HCT116 (cell line): ENCODE measurements around the gene HLA-E. TPM values are rescaled to one million over a fixed set of nuclear protein-coding genes. Genes with fewer than 3 reads are reported as not detected.

ENCODE experiments used
- ATAC-seq: fragments of 200-7000 bp; cut with Tn5 transposase; 2 replicates; pipeline ENCODE4 v1.9.1; 2020; ENCODE audit warnings: mild to moderate bottlenecking, moderate library complexity
- BruUV-seq: library from RNA; stranded (reverse); fragments of 400-500 nt; replicated peaks from 2 replicates; lab custom pipeline; 2021; lab: Mats Ljungman, UMichigan
- CTCF ChIA-PET: fragments of 300-600 bp; sonication (Branson Sonifier 250); formaldehyde crosslinking; loops from one replicate; lab custom pipeline; 2021; ENCODE audit warnings: antibody characterized with exemption; lab: Charles Lee
- POLR2A ChIA-PET: fragments of 300-600, 350-600 bp; sonication (Branson Sonifier 250); formaldehyde crosslinking; loops from one replicate; lab custom pipeline; 2021; ENCODE audit warnings: antibody characterized with exemption; lab: Charles Lee
- RAD21 ChIA-PET, 2 experiments: fragments of 300-600 bp; sonication (Branson Sonifier 250); formaldehyde crosslinking; loops; one replicate each; lab custom pipeline; 2023; ENCODE audit warnings: low total read pairs in 2 of 2; ENCODE audit not compliant: uncharacterized antibody in 2 of 2, unreplicated experiment in 2 of 2, low non-redundant PET in 1 of 2; lab: Charles Lee
- DNase-seq: peaks from one replicate; pipeline ENCODE4 v3.0.0-alpha.2; 2010; ENCODE audit warnings: low read depth, low spot score
- H2AFZ ChIP-seq: fragments of 200-600 bp; shearing (Covaris generic), sonication (generic); 2 replicates; pipeline ENCODE4 v1.6.1; 2017; ENCODE audit warnings: low read depth, mixed run types, mixed read lengths, antibody characterized with exemption, low read length; ENCODE audit not compliant: poor library complexity, severe bottlenecking
- H3K27ac ChIP-seq: 2 replicates; pipeline ENCODE4 v1.5.1; 2012; ENCODE audit warnings: low read depth, low read length
- H3K27me3 ChIP-seq: fragments of 200-600 bp; sonication (generic); 2 replicates; pipeline ENCODE4 v1.6.1; 2016; ENCODE audit warnings: mixed run types, low read length, mixed read lengths; ENCODE audit not compliant: insufficient read depth
- H3K36me3 ChIP-seq, 2 experiments: fragments of 200-500 bp in 1 of 2; fragments of 200-600 bp in 1 of 2; sonication (Bioruptor generic) in 1 of 2; sonication (generic) in 1 of 2; 2 replicates each; pipeline versions ENCODE4 v1.5.1 to v1.6.1; 2014 to 2016; ENCODE audit warnings: low read length in 2 of 2, inconsistent platforms in 1 of 2, mixed read lengths in 1 of 2, mixed run types in 1 of 2; ENCODE audit not compliant: insufficient read depth in 2 of 2, control insufficient read depth in 1 of 2
- H3K4me1 ChIP-seq, 2 experiments: fragments of 200-600 bp in 1 of 2; sonication (generic) in 1 of 2; 2 replicates each; pipeline versions ENCODE4 v1.5.1 to v1.6.1; 2012 to 2017; ENCODE audit warnings: low read length in 2 of 2, inconsistent platforms in 1 of 2, mild to moderate bottlenecking in 1 of 2, mixed read lengths in 1 of 2, mixed run types in 1 of 2, moderate library complexity in 1 of 2; ENCODE audit not compliant: insufficient read depth in 2 of 2, control insufficient read depth in 1 of 2
- H3K4me2 ChIP-seq: fragments of 200-600 bp; sonication (generic); 2 replicates; pipeline ENCODE4 v1.6.1; 2017; ENCODE audit warnings: mixed run types, low read length, mixed read lengths
- H3K4me3 ChIP-seq, 2 experiments: fragments of 200-600 bp in 1 of 2; sonication (generic) in 1 of 2; replicated peaks in 1 of 2; 2 replicates each; pipeline ENCODE4 v1.5.1; 2011 to 2016; ENCODE audit warnings: low read length in 2 of 2, control low read depth in 1 of 2, low read depth in 1 of 2, mild to moderate bottlenecking in 1 of 2, mixed read lengths in 1 of 2, mixed run types in 1 of 2
- H3K79me2 ChIP-seq: fragments of 200-600 bp; sonication (generic); 2 replicates; pipeline ENCODE4 v1.6.1; 2017; ENCODE audit warnings: mild to moderate bottlenecking, mixed run types, low read length, moderate library complexity, mixed read lengths; ENCODE audit not compliant: insufficient read depth
- H3K9ac ChIP-seq: fragments of 200-600 bp; sonication (generic); 2 replicates; pipeline ENCODE4 v1.6.1; 2016; ENCODE audit warnings: low read length, mixed read lengths
- H3K9me2 ChIP-seq: fragments of 200-600 bp; sonication (generic), shearing (Covaris generic); 2 replicates; pipeline ENCODE4 v1.6.1; 2017; ENCODE audit warnings: mixed run types, mild to moderate bottlenecking, moderate library complexity; ENCODE audit not compliant: insufficient read depth
- H3K9me3 ChIP-seq, 2 experiments: fragments of 200-500 bp in 1 of 2; fragments of 200-600 bp in 1 of 2; sonication (Bioruptor generic) in 1 of 2; sonication (generic) in 1 of 2; 2 replicates each; pipeline ENCODE4 v1.6.1; 2014 to 2017; ENCODE audit warnings: low read length in 2 of 2, mixed read lengths in 2 of 2, inconsistent platforms in 1 of 2, low read depth in 1 of 2, mild to moderate bottlenecking in 1 of 2, mixed run types in 1 of 2, moderate library complexity in 1 of 2; ENCODE audit not compliant: control insufficient read depth in 1 of 2, insufficient read depth in 1 of 2
- H4K20me1 ChIP-seq: fragments of 200-600 bp; sonication (generic), shearing (Covaris generic); 2 replicates; pipeline ENCODE4 v1.6.1; 2017; ENCODE audit warnings: mixed run types, mild to moderate bottlenecking, moderate library complexity; ENCODE audit not compliant: insufficient read depth
- CTCF ChIP-seq, 3 experiments: fragments of 200-600 bp in 1 of 3; sonication (generic) in 1 of 3; IDR thresholded peaks in 2 of 3; conservative IDR thresholded peaks in 1 of 3; 2 replicates each; pipeline ENCODE4 v1.5.1; 2012 to 2017; ENCODE audit warnings: low read depth in 2 of 3, low read length in 2 of 3, antibody characterized with exemption in 1 of 3, borderline replicate concordance in 1 of 3, control low read depth in 1 of 3, mild to moderate bottlenecking in 1 of 3, mixed read lengths in 1 of 3, mixed run types in 1 of 3, moderate library complexity in 1 of 3; ENCODE audit not compliant: insufficient read depth in 1 of 3
- EZH2phosphoT487 ChIP-seq: fragments of 200-600 bp; IDR thresholded peaks from 2 replicates; pipeline ENCODE4 v1.6.1; 2018; ENCODE audit warnings: antibody characterized with exemption, borderline replicate concordance
- FOSL1 ChIP-seq: IDR thresholded peaks from 2 replicates; pipeline ENCODE4 v1.6.1; 2012; ENCODE audit warnings: low read depth
- MAX ChIP-seq: IDR thresholded peaks from 2 replicates; pipeline ENCODE4 v1.6.1; 2012
- REST ChIP-seq: IDR thresholded peaks from 2 replicates; pipeline ENCODE4 v1.6.1; 2012; ENCODE audit warnings: low read depth
- SRF ChIP-seq: IDR thresholded peaks from 2 replicates; pipeline ENCODE4 v1.6.1; 2012; ENCODE audit warnings: low read depth
- TCF7L2 ChIP-seq: IDR thresholded peaks from 2 replicates; pipeline ENCODE4 v1.7.0; 2011; ENCODE audit warnings: borderline replicate concordance, inconsistent platforms; ENCODE audit not compliant: insufficient read depth, insufficient read length; ENCODE audit errors: extremely low read depth
- YY1 ChIP-seq: IDR thresholded peaks from 2 replicates; pipeline ENCODE4 v1.6.1; 2011; ENCODE audit warnings: low read length, low read depth, moderate library complexity, mild to moderate bottlenecking; ENCODE audit not compliant: insufficient replicate concordance; ENCODE audit errors: extremely low read depth
- ZFX ChIP-seq: fragments of 450-650 bp; IDR thresholded peaks from 2 replicates; pipeline ENCODE4 v1.6.1; 2017
- ZNF274 ChIP-seq: fragments of 200-500 bp; sonication (Bioruptor generic); IDR thresholded peaks from 2 replicates; pipeline ENCODE4 v1.6.1; 2014; ENCODE audit warnings: mild to moderate bottlenecking, low read depth, low read length, inconsistent platforms
- intact Hi-C: fragments of 100-400 bp; cut with micrococcal nuclease; formaldehyde crosslinking; loops from 2 replicates; pipeline ENCODE4 v1.10.0; 2022
- total RNA-seq: library from RNA; stranded (reverse); gene quantifications from one replicate; pipeline ENCODE4 v1.2.1, GENCODE V29; 2021; ENCODE audit not compliant: unreplicated experiment

Gene HLA-E
- total RNA-seq, 1 experiment from 2014 or later = 108 TPM

- TF ChIP-seq CTCF (IDR thresholded peaks at IDR 0.05 in 2 of 3, conservative IDR thresholded peaks at IDR 0.05 in 1 of 3; ENCODE audit: borderline replicate concordance in 1 of 3, insufficient read depth in 1 of 3, low read depth in 2 of 3, low read length in 2 of 3) (no peak), SRF (no peak), EZH2phosphoT487 (no peak)
Measured at GRCh38 chr6:30444451-30444742, 44.9 kb upstream of the HLA-E start (continued).

GRCh38 chr6:30446259-30446658, 43.0 kb upstream of the HLA-E start:
- H2AFZ ChIP-seq = no peak overlapping the region
- no peak for TF ChIP-seq ZFX
- TF ChIP-seq ZNF274 = no peak
- no peak for TF ChIP-seq MAX
- no peak for TF ChIP-seq TCF7L2
- TF ChIP-seq YY1 = no peak
- TF ChIP-seq REST = no peak
- no peak for TF ChIP-seq FOSL1
- H3K9ac ChIP-seq = no peak overlapping the region
- no peak overlapping the region for H3K4me2 ChIP-seq
- H3K79me2 ChIP-seq = no peaks in the 10 kb centered on the region
- no peaks in the 10 kb centered on the region for H3K36me3 ChIP-seq
- ChIA-PET RAD21 (no interaction called here), CTCF (no interaction called here), POLR2A (no interaction called here)
- intact Hi-C loops = no loop called here
- no peak for DNase-seq
- no TSS peak for BruUV-seq
- ATAC-seq = no peak
- peaks cover 51% of the 10 kb centered on the region; the same call in 1 of the 2 replicates for H3K27me3 ChIP-seq
- peaks cover 0 to 6% of the 10 kb centered on the region in 2 experiments; a peak in 1 of 4 replicates for H3K4me1 ChIP-seq
- H3K27ac ChIP-seq = no peak overlapping the region
- H3K9me2 ChIP-seq = no peaks in the 10 kb centered on the region
- H3K9me3 ChIP-seq = no peaks in the 10 kb centered on the region
- H4K20me1 ChIP-seq = no peaks in the 10 kb centered on the region
- no peak overlapping the region for H3K4me3 ChIP-seq
